GM18511 (cell line): ENCODE data around the gene JAZF1.
"Not testable (repeated sequence)": the region's sequence is repeated elsewhere in the genome, so short reads cannot be mapped to it uniquely, and the experiment has no call there.

ENCODE experiments used
- ATAC-seq: cut with Tn5 transposase; IDR thresholded peaks from one replicate; pipeline ENCODE4 v1.9.1; 2021; ENCODE audit warnings: mild to moderate bottlenecking, moderate library complexity; ENCODE audit not compliant: unreplicated experiment

Gene JAZF1

GRCh38 chr7:27948861-27949260, 231.7 kb downstream of the JAZF1 start:
- ATAC-seq = no peak

GRCh38 chr7:27947586-27948278, 232.9 kb downstream of the JAZF1 start:
- no peak for ATAC-seq

GRCh38 chr7:27946351-27946750, 234.2 kb downstream of the JAZF1 start:
- ATAC-seq = no peak

GRCh38 chr7:27945058-27945795, 235.4 kb downstream of the JAZF1 start:
- ATAC-seq = no peak

GRCh38 chr7:27944643-27945042, 236.0 kb downstream of the JAZF1 start:
- no peak for ATAC-seq

GRCh38 chr7:27943241-27943640, 237.4 kb downstream of the JAZF1 start:
- no peak for ATAC-seq

GRCh38 chr7:27942711-27943110, 237.9 kb downstream of the JAZF1 start:
- no peak for ATAC-seq

- ATAC-seq = no peak
Observed at GRCh38 chr7:27941522-27941921, 239.1 kb downstream of the JAZF1 start.

GRCh38 chr7:27940341-27940740, 240.3 kb downstream of the JAZF1 start:
- no peak for ATAC-seq

GRCh38 chr7:27939893-27940292, 240.7 kb downstream of the JAZF1 start:
- no peak for ATAC-seq

- ATAC-seq = no peak
Observed at GRCh38 chr7:27936768-27937102, 243.9 kb downstream of the JAZF1 start.

- no peak for ATAC-seq
Observed at GRCh38 chr7:27936047-27936767, 244.4 kb downstream of the JAZF1 start.

GRCh38 chr7:27933671-27934565, 246.7 kb downstream of the JAZF1 start:
- no peak for ATAC-seq

- no peak for ATAC-seq
Observed at GRCh38 chr7:27930910-27931476, 249.6 kb downstream of the JAZF1 start.

- ATAC-seq = no peak
Observed at GRCh38 chr7:27929127-27929526, 251.5 kb downstream of the JAZF1 start.

GRCh38 chr7:27928001-27928400, 252.6 kb downstream of the JAZF1 start:
- no peak for ATAC-seq

- peak; percentile 70 for ATAC-seq
Observed at GRCh38 chr7:27925573-27926201, 254.9 kb downstream of the JAZF1 start.

GRCh38 chr7:27923642-27923980, 257.0 kb downstream of the JAZF1 start:
- no peak for ATAC-seq

- ATAC-seq = peak; percentile 56
Observed at GRCh38 chr7:27922907-27923641, 257.5 kb downstream of the JAZF1 start.

- not testable (repeated sequence) for ATAC-seq
Observed at GRCh38 chr7:27922389-27922788, 258.2 kb downstream of the JAZF1 start.
